GM19467 (cell line): Measurements from ENCODE around the gene MEF2D.

Experiments
- ATAC-seq: cut with Tn5 transposase; IDR thresholded peaks from one replicate; pipeline ENCODE4 v1.9.1; 2021; ENCODE audit warnings: mild to moderate bottlenecking, moderate library complexity; ENCODE audit not compliant: unreplicated experiment

Gene MEF2D

DNA sequence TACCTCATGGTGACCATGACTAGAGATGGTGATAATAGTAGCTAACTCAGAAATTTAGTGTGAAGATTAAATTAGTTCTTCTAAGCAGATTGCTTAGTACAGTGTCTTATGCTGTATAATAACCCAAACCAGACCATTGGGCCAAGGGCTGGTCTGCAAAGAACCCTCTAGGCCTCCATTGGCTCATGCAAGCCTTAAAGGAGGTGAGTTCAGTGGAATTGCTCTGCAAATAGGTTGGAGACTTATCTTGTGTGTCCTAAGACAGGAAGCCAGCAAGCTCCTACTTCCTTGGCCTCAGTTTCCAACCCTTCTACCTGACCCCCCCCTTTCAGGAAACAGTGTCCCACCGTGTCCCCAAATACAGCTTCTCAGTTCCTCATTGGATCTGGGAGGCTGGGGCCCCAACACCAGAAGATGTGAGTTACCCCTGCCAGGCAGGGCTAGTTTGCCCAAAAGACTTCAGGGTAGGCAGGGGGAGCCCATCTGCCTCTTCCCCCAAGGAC lies 1.9 kb upstream of the MEF2D start:
- ATAC-seq, result no peak

DNA sequence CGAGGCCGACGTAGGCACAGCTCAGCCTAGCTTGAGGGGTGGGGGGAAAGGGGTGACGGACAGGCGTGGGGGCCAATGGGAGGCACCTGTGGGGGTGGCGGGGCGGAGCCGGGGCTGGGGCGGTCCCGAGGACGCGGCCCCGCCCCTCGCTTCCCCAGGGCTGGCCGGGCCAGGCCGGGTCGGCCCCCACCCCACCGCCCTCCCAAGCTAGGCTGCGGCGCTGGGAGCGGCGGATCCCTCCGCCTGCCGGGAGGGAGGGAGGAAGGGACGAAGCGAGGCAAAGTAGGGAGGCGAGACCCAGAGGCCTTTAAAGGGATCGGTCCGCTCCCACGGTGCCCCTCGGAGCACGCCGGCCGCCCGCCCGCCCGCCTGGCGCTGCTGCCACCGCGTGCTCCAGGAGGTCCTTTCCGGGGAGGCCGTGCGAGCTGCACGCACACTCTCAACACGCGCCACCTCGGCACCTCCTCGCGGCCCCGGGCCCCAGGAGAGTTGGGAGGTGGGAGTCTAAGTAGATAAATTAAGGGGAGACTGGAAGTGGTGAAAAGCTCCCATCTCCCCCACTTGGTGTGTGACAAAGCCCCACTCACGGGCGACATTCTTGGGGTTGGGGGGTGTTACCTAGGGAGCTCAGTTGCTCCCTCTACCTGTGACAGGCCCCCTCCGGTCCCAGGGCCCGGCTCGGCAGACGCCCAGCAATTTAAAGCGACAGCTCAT lies 375 bp upstream of the MEF2D start:
- peak; percentile 40 for ATAC-seq

DNA sequence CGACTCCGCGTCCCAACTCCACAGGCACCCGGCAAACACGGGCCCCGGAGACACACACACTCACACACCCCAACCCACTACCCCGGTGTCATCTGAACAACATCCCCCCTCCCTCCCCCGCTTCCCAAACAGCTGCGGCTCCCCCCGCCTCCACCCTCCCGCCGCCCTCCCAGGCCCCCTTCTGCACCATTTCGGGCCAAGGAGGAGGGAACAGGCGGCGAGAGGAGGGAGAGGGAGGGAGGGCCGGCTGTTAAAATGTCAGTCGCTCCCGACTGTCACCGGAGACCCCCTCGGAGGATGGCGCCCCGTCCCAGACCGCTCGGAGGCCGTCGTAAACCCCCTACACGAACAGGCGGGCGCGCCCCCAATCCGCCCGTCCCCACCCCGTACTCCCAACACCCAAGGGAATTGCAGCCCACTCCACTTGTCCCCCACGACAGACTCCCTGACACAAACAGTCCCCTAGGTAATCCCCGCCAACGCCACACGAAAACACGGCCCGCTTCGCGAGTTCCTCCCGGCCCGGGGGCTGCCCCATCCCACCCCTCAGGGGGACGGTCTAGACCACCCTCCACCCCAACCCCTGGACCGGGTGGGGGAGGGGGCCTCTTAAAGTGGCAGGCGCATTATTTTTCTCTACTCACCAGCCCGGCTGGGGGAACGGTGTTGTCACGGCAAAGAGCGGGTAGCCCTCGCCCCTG lies 583 bp downstream of the MEF2D start:
- no peak for ATAC-seq

DNA sequence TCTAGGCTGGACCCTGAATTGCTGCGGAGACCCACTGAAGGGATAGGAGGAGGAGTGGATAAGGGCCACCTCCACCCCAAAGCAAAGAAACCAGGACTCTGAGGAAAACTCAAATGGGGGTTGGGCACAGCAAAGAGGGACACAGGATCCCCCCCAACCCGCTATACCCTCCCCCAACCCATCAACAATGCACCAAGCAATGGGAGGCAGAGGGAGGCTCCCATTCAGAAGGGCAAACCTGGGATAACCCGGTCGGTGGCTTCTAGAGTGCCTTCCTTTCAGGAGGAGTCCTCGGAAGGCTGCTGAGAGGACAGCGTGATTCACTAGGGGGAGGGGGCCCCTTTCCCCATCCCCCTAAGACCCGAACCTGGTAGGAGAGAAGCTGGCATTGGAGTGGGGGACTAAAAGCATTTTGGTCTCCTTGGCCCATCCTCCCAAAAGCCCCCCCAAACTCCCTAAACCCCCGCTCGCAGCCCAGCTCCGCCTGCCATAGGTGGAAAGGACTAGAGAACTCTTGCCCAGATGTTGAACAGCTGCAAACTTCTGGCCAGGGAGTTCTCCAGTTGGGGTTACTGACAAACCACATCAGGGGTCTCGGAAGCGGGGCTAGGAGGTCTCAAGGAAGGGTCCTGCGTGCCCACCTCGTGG lies 1.3 kb downstream of the MEF2D start:
- ATAC-seq, result no peak

DNA sequence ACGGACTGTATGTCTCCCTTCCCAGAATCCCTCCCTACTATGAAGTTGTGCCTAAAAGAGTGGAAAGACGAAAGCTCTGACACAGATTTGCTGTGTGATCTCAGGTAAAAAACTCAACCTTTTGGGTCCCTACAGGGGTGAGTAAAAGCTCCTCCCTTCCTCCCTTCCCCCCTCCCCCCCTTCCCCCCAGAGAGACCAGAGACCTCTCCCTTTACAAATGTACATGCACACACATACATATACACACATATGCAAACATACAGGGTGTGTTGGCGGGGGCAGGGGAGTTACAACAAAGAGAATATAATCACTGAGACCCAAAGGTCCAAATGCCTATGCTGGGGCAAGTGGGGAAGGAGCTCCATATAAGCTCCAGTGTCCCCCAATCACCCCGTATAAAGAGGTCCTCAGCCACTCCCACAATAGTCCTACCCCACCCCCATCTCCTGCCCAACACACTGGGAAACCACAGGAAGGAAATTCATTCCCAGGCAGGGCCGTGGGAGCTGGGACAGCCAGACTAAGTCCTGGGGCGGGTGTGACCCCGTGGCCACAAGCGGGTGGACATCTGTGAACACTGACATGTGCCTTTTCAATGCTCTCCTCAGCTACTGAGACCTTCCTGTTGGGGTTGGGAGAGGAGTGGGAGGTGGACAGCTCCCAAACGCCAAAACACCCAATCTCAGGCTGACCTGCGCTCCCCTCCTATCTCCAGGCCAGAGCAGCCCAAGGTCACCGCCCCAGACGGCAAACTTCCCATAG lies 2.0 kb downstream of the MEF2D start:
- ATAC-seq, result no peak

DNA sequence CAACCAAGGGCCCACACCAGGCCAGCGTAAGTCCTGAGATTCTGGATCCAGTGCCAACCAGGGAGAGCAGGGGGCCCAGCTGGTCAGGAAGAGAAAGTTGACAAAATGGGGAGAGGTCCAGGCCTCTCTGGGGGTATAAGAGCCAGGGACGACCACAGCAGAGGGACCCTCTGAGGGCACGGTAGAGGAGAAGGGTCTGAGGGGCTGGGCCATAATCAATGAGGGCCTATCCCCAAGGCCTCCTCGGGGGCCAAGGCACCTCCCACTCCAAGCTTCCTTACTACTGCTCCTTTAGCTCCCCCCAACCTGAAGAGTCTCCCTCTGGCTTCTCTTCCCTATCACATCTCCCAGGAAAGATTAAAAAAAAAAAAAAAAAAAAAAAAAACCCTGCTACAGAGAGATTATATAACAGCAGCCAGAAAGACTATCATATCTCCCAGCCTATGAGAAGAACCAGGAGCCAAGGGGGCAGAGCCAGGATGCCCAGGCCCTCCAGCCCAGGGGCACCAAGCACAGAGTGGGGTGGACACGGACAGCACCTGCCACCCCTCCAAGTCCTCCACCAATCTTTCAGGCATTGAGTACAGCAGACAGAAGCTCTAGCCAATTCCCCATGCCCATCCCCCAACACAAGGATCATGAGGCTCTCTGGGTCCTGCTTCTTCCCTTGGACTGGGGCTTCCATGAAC lies 2.7 kb downstream of the MEF2D start:
- ATAC-seq, result no peak

DNA sequence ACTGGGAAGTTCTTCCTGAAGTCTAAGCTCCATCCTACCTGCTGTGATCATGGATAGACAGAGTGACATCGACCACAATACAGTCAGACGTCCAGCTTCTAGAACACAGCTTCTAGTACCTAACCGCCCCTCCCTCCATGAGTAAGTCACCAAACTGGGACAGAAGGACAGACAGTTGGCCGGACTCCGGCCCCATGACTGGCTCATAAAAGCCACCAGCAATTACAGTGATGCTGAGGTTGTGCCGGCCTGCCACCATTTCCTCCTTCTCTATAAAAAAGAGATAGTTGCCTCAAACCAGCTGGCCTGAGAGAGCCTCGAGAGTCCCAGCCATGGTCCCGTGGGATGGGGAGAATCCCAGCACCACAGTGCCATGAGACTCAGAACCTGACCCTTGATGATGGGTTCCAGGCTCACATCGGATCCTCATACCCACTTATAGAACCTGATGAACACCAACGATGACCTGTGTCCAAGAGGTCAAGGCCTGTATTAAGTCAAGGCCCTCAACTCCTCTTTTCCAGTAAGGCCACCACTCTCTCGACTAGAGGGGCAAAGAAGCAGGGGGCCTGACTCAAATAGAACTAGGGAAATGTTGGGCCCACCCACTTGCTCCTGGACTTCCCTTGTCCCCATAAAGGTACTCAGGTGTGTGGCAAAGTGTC lies 3.4 kb downstream of the MEF2D start:
- ATAC-seq, result no peak

DNA sequence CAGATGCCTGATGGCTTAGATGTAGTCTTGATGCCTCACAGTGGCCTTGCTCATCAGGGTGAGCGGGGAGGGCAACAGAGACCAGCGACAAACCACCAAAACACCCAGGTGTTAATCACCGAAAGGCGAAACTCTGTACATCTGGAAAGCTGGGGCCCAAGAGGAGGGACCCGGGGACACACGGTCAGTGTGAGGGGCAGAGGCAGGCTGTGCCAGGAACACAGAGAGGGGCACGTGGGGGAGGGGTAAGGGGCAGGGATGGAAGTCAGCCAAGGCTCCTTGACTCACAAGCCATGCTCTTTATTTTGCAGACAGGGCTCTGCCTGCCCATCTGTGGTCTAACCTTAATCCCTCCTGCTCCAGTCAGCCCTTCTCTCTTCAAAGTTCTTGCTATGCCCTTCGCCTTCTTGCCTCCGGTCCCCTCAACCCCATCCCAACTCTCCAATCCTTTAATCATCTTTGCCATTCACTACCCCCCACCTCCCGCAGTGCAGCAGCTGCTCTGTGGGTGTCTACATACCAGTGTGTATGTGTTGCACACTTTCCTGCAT lies 4.3 kb downstream of the MEF2D start:
- no peak for ATAC-seq

DNA sequence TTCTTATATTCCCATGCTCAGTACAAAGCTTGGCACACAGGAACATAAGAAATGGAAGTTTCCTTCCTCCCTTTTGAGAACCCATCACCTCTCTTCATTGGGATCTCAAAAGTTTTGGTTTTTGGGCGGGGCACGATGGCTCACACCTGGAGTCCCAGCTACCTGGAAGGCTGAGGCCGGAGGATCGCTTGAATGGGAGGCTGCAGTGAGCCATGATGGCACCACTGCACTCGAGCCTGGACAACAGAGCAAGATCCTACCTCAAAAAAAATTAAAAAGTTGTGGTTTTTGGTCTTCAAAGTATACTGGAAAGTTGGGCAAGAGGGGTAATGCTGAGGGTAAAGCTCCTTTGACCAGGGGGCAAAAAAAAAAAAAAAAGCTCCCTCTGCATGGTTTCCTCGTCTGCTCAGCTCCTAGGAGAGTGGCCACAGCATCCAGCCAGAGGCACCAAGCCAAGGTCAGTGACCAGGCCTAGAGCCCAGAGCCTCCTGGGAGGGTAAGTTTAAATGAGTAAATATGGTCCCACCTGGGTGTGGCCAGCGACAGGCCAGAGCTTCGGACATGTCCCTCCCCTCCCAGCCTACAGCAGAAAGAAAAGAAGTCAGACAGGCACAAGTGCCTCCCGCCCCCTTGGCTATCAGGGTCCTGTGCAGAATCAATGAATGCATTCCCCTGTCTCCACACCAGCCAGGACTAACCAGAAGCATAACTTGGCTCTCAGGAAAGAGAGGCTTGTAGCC lies 5.0 kb downstream of the MEF2D start:
- no peak for ATAC-seq

DNA sequence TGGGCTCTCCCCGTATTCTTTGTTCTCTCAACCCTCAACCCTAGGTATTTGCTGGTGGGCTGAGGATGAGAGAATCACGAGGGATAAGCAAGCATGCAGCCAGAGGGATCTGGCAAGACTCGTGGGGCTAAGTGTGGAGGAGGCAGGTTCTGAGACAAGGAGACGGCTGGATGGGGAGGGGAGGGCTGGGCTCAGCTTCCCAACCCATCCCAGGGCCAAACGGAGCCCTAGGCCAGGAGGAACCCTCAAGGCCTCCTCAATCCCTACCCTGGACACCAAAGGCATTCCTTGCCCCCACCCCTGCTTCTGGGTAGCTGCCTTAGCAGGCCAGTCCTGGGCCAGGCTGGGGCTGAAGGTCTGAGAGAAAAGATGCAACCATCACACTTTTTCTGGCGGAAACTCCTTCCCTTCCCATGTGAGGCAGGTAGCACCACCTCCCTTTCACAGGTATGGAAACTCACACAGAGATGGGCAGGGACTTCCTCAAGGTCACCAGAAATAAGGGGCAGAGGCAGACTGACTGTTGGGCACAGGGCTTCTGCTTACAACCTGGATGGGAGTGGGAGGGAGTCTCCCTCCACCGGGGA lies 6.2 kb downstream of the MEF2D start:
- no peak for ATAC-seq

DNA sequence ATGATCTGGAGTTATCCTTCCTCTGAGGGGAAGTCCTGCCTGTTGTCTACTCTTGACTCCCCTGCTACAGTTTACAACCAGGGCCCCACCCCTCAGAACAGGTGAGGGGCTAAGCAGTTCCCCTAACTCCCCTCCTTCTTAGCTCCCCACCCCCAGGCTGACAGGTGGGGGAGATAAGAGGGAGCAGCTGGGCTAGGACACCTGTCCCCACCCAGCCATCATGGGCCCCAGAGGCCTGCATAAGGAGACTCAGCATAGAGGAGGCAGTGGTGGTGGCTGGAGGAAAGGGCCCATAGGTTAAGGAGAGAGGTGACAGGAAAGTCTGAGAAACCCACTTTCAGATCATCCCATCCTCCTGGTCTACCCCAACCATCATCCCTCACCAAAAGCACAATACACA lies 6.8 kb downstream of the MEF2D start:
- ATAC-seq, result no peak

DNA sequence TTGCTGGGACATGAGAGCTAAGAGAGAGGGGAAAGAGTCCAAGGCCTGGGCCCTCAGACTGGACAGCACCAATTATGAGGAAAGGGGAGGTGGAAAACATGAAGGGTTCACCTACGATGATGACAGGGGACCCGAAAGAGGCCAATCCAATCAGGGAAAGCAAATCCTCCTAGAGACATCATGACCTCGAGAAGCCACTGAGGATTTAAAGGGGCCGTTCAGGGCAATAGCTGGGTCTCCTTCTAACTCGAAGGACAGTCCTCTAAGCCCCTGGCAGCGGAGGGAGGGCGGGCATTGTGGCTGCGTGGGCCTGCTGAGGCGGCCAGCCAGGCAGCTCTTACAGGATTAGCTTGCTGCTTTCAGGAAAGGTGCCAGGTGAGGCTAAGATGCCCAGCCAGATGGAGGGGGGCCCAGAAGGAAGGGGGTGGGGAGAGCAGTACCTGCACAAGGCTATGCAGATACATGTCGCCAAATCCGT lies 7.4 kb downstream of the MEF2D start:
- ATAC-seq, result no peak

DNA sequence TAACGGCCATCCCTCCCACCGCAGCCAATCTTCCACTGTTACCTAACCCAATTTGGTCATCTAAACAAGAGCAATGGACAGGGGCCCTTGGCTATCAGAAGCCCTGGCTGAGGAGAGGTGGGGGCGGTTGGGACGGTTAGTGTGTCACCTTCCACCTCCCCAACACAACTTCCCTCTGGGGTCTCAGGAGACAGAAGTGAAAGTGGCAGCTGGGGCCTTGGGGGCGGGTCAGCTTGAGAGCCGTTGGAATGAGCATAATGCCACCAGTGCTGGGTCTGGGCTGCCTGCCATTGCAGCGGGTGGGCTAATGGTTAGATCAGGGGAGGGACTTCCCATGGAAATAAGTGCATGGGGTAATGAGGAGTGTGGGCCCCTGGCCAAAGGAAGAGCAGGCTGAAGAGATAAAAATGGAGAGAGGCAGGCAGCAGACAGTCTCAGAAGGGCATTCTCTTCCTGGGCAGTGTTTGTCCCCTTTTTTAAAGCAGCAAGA lies 7.9 kb downstream of the MEF2D start:
- ATAC-seq, result no peak

DNA sequence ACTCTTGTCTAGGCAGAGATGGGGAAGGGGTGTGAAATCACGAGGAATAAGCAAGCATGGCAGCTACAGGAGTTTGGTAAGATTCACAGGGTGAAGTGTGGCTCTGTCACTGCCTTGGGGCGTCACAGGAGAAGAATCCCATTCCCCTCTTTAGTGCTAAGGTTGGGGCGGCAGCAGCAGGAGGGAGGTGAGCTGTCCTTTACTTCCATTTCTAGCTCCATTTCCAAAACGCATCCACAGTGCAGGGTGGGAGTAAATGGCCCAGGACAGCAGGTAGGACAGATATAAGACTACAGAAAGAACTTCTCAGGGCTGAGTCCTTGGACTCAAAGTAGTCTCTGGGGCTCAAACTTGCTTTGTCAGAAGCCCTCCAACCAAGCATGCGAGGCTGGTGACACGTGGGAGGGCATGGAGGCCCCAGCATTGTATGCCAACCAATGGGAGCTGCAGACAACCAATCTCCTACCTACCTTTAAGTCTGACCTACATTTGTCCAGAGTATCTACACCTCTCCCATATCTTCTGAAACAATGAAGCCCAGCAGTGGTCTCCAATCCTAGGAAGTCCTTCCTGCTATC lies 8.5 kb downstream of the MEF2D start:
- no peak for ATAC-seq

DNA sequence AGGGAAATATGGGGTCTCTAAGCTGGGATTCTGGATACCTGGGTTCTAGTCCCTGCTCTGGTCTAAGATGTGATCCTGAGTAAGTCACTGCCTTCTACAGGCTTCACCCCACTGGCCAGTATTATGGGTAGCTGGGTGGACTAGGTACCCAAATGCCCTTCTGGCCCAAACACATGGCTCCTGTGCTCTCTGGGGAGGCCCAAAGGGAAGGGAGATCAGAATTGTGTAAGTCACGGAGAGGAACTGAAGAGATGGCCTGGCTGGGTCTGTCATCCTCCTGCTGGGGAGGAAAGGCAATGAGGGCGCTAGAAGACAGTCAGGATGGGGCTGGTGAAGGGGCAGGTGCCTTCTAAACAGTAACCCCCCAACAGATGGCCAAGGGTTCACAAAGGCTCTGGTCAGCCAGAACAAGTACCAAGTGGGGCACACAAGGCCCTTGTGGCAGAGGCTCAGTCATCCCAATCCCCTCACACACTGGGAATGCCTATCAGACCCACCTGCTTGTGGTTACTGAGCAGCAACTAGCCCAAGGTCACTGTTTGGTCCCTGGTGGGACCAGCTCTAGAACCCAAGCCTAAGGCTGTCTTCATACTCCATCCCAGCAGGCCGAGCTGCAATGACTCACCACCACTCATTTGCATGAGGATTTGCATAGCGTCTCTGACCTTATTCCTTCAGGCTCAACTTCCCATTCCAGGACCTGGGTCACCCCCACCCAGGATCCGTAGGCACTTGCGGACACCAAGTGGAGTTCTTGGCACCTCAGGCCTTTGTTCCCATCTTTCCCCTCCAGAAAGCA lies 9.2 kb downstream of the MEF2D start:
- no peak for ATAC-seq

DNA sequence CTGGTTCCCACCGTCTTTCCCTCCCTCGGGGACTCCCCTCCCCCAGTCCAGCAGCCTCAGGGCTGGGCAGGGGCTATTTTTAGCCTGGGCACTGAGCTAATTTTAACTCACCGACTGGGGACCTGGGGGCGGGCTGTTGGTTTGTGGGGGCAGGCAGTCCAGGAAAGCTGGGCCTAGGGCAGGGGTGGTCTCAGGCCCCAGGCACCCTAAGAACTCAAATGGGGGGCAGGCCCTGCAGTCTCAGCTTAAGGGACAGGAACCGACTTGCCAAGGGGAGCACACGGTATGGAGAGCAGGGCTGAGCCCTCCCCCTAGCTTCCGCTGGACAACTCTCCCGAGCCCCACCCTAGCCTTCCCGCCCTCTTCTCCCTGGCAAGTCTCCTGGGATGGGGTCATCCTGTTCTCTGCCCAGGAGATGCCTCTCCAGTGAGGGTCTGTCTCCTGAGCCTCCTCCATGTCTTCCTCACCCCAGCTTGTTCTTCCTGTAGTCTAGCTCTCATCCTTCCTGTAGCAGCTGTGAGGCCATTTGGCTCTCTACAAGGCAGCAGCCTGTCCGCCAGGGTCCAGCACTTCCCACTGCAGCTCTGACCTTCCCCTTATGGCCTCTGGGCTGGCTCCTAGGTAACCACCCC lies 10.1 kb downstream of the MEF2D start:
- ATAC-seq, result no peak

DNA sequence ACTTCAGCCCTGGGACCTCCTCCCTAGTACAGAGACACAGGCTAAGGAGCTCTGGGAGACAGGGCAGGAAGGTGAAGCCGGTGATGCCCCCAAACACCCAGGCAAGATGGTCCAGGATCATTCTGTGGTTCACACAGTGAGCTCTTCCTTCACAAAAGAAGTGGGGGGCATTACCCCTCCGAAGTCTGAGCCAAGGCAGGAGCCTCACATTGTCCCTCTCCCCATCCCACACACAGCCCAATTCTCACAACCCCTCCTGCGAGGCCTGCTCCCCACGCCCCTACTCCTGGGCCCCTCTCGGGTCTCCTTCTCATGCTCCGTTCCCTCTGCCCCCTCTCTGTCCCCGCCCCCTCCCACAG lies 10.7 kb downstream of the MEF2D start:
- no peak for ATAC-seq
